Measurements from ENCODE around the gene WDR93.
"Not testable (repeated sequence)": the region's sequence is repeated elsewhere in the genome, so short reads cannot be mapped to it uniquely, and the experiment has no call there.

WDR93 gene

GRCh38 chr15:89681146-89681545 is 9.5 kb upstream of the WDR93 start:
- H3K4me3 ChIP-seq (ENCODE audit: low read depth, low read length), result no peak overlapping the region
- DNase-seq (ENCODE audit: low read depth), result no peak
- TF ChIP-seq POLR2A (IDR thresholded peaks at IDR 0.05; ENCODE audit: extremely low read depth, insufficient read length) (no peak), MAX (IDR thresholded peaks at IDR 0.05; ENCODE audit: low read depth, low read length) (no peak), MYC (IDR thresholded peaks at IDR 0.05; ENCODE audit: low read depth, low read length) (no peak), CTCF (IDR thresholded peaks at IDR 0.05; ENCODE audit: low read depth, low read length) (no peak)

- H3K4me3 ChIP-seq (ENCODE audit: low read depth, low read length), result no peak overlapping the region
- DNase-seq (ENCODE audit: low read depth), result no peak
- TF ChIP-seq CTCF (IDR thresholded peaks at IDR 0.05; ENCODE audit: low read depth, low read length), result no peak
- TF ChIP-seq MAX (IDR thresholded peaks at IDR 0.05; ENCODE audit: low read depth, low read length), result no peak
- no peak for TF ChIP-seq POLR2A (IDR thresholded peaks at IDR 0.05; ENCODE audit: extremely low read depth, insufficient read length)
- no peak for TF ChIP-seq MYC (IDR thresholded peaks at IDR 0.05; ENCODE audit: low read depth, low read length)
These were observed 4.6 kb upstream of the WDR93 start for GRCh38 chr15:89685995-89686394.

- no peak for DNase-seq (ENCODE audit: low read depth)
- H3K4me3 ChIP-seq (ENCODE audit: low read depth, low read length), result no peak overlapping the region
- no peak for TF ChIP-seq CTCF (IDR thresholded peaks at IDR 0.05; ENCODE audit: low read depth, low read length)
- TF ChIP-seq MYC (IDR thresholded peaks at IDR 0.05; ENCODE audit: low read depth, low read length), result no peak
- no peak for TF ChIP-seq MAX (IDR thresholded peaks at IDR 0.05; ENCODE audit: low read depth, low read length)
- no peak for TF ChIP-seq POLR2A (IDR thresholded peaks at IDR 0.05; ENCODE audit: extremely low read depth, insufficient read length)
These were observed 4.1 kb upstream of the WDR93 start for GRCh38 chr15:89686522-89686921.

- peak overlapping the region; percentile 40 for H3K4me3 ChIP-seq (ENCODE audit: low read depth, low read length)
- not testable (repeated sequence) for DNase-seq (ENCODE audit: low read depth)
These were observed 708 bp upstream of the WDR93 start for GRCh38 chr15:89689930-89690275.

- TF ChIP-seq MYC (IDR thresholded peaks at IDR 0.05; ENCODE audit: low read depth, low read length), result no peak
- no peak for TF ChIP-seq CTCF (IDR thresholded peaks at IDR 0.05; ENCODE audit: low read depth, low read length)
- no peak for TF ChIP-seq MAX (IDR thresholded peaks at IDR 0.05; ENCODE audit: low read depth, low read length)
- no peak for TF ChIP-seq POLR2A (IDR thresholded peaks at IDR 0.05; ENCODE audit: extremely low read depth, insufficient read length)
- DNase-seq (ENCODE audit: low read depth), result no peak
- H3K4me3 ChIP-seq (ENCODE audit: low read depth, low read length), result no peak overlapping the region
These were observed 2.5 kb downstream of the WDR93 start for GRCh38 chr15:89693091-89693490.

- no peak overlapping the region for H3K4me3 ChIP-seq (ENCODE audit: low read depth, low read length)
- DNase-seq (ENCODE audit: low read depth), result no peak
- TF ChIP-seq MAX (IDR thresholded peaks at IDR 0.05; ENCODE audit: low read depth, low read length) (no peak), MYC (IDR thresholded peaks at IDR 0.05; ENCODE audit: low read depth, low read length) (no peak), CTCF (IDR thresholded peaks at IDR 0.05; ENCODE audit: low read depth, low read length) (no peak), POLR2A (IDR thresholded peaks at IDR 0.05; ENCODE audit: extremely low read depth, insufficient read length) (no peak)
These were observed 3.1 kb downstream of the WDR93 start for GRCh38 chr15:89693696-89694095.
